HK-2 (cell line): ENCODE results near the gene SLC44A2.

Experiments used
- DNase-seq: peaks from one replicate; pipeline ENCODE4 v3.0.0-alpha.2; 2018; ENCODE audit not compliant: unreplicated experiment

SLC44A2 gene

DNA sequence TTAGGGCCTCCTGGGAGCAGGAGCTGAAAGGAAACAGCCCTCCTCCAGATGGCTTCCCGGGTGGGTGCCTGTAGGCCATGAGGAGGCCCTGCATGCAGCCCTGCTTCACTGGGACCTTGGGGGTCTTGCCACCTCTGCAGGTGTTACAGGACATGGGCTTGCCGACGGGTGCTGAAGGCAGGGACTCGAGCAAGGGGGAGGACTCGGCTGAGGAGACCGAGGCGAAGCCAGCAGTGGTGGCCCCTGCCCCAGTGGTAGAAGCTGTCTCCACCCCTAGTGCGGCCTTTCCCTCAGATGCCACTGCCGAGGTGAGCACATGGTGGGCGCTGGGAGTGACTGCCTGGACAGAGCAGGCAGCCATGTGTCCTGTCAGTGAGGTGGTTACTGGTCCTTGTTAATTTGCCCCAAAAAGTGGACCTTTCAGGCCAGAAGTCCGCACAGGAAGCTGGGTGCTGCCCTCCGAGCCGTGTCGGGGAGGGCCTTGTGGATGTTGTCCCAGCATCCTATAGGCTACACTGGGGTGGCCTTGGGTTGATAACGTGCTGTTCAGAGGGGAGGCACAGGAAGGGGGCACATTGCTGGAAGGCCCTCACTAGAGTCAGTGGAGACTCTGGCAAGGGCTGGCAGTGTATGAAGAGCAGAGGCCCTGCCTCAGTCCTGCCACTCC, 57.2 kb downstream of the SLC44A2 start:
- DNase-seq: no peak

DNA sequence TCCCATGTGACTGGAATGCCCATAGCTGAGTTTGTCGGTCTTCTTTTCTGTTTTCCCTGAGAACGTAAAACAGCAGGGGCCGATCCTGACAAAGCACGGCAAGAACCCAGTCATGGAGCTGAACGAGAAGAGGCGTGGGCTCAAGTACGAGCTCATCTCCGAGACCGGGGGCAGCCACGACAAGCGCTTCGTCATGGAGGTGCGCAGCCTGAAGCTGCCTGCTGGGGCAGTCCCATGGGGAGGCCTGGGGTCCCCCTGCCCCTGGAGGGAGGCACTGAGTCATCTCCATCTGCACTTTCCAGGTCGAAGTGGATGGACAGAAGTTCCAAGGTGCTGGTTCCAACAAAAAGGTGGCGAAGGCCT, 57.7 kb downstream of the SLC44A2 start:
- no peak for DNase-seq

DNA sequence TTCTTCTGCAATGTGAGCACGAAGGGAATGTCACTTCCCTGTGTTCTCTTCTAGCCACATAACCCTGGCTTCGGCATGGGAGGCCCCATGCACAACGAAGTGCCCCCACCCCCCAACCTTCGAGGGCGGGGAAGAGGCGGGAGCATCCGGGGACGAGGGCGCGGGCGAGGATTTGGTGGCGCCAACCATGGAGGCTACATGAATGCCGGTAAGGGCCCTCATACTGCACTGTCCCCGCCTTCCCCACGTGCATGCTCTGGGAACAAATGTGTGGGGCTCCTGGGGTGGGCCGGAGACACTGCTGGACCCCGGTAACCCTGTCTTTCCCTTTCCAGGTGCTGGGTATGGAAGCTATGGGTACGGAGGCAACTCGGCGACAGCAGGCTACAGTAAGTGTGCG, 58.2 kb downstream of the SLC44A2 start:
- no peak for DNase-seq

DNA sequence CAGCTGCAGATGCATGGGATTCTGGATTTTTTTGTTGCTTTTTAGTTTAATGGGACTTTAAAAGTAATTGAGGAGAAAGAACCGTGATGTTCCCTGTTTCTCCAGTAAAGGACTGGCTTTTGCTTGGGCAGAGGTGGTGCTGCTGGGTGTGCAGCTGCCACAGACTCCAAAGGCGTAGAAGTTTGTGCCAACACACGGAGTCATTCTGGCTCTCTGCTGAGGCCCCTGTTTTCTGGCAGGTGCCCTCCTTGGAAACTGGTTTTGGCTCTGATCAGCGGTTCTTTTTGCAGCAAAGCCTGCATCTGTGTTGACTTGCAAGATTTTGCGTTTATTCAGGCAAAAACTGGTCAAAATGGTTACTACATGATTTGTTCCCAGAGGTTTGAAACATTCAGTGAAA, 59.9 kb downstream of the SLC44A2 start:
- no peak for DNase-seq

DNA sequence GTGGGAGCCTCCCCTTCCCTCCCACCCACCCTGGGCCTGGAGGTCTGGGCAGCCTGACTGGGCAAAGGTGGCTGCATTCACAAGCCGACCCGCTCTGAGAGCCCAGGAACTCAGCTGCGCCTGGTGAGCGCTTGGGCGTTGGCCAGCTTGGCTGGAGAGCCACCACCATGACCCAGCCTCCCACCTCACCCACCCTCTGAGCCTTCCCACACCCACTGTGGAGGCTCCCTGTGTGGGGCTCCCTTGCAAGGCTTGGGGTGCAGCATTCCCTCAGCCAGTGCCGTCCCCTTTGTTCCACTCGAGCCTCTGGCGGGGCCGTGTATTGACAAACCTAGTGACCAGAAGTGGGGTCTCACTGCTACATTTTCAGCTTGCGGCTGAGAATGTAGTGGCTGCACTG, 60.8 kb downstream of the SLC44A2 start:
- no peak for DNase-seq

DNA sequence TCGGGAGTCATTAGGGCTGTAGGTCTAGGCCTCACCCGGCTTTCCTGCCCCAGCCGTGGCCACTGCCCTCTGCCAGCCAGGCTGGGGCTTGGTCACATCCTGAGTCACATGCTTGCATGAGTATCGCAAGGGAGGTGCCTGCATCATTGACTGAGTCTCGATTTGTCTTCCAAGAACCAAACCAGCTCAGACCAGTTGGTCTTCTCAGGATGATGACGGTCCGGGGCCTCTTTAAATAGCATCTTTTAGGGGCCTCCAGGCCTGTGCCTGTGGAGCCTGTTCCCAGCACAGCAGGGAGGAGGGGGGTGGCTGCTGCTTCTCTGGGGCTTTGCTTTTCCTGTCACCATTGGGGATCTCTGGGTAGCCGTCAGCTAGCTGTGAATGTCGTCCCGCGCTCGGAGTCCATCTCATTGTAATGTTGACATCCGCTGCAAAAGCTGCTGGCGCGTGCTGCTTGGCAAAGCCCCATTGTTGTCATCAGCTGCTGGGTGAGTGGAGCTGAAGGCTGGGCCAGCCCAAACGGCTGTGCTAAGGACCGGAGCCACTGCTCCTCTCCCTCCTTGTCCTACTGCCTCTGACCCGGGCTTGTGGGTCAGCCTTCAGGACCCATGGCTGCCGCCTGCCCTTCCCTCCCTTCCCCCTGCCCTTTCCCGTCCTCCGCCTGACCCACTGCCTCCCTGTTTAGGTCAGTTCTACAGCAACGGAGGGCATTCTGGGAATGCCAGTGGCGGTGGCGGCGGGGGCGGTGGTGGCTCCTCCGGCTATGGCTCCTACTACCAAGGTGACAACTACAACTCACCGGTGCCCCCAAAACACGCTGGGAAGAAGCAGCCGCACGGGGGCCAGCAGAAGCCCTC, 61.5 kb downstream of the SLC44A2 start:
- DNase-seq: no peak

DNA sequence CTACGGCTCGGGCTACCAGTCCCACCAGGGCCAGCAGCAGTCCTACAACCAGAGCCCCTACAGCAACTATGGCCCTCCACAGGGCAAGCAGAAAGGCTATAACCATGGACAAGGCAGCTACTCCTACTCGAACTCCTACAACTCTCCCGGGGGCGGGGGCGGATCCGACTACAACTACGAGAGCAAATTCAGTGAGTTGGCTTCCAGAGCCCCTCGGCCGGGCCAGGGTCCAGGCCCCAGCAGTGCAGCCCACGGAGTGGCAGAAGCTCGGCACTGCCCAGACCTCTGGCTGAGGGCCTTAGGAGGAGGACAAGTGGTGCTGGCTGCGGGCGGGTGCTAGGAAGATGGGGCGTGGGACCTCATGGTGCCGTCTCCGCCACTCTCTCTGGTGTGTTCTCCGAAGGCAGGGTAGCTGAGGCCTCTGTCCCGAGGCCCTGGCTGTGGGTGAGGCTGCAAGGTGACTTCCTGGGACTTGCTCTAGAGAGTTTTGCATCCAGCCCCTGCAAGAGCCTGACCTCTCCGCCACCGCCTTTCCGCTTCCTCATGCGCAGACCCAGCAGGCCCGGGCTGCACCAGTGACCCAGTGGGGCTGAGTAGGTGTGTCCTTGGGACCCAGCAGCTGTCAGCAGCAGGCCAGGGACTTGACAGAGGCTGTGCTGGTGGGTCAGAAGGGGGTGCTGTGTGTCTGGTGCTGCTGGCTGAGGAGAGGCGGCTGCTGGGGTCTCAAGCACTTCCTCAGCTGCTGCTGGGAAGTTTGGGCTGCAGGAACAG, 62.4 kb downstream of the SLC44A2 start:
- no peak for DNase-seq

DNA sequence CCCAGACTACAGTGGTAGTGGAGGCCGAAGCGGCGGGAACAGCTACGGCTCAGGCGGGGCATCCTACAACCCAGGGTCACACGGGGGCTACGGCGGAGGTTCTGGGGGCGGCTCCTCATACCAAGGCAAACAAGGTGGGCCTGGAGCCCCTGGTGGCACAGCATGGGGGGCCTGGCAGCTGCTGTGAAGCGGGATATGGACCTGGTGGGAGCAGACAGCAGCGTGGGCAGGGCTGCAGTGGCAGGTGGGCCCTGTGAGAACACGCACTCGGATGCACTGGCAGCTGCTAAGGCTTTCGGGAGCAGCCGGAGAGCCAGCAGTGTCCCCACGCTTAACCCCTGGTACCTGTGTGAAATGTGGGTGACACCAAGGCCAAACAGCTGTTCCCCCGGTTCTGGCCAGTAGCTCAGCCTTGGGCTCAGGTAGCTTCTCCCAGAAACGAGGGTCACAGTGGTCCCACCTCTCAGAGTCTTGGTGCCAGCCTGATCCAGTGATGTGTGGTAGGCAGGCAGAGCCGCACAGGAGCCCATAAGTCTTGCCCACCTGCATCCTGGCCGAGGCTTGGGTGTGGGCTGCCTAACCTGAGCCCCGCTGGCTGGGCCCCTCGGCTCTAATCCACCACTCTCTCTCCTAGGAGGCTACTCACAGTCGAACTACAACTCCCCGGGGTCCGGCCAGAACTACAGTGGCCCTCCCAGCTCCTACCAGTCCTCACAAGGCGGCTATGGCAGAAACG, 63.4 kb downstream of the SLC44A2 start:
- DNase-seq: no peak

DNA sequence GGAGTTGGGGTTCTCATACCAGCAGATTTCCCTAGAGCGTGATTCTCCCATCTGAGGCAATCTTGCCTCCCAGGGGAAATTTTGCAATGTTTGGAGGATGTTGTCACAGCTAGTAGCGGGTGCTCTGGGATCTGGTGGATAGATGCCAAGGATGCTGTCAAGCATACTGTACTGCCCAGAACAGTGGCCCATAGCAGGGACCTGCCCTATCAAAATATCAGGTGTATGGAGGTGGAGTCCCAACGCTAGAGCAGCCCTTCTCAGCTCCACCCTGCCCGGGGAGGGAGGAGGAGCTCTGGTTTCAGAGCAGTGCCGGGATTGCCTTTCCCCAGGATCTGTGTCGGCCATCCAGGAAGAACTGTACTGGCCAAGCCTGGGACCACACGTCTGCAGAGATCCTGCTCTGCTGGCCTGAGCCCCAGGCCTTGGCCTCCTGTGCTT, 65.0 kb downstream of the SLC44A2 start:
- DNase-seq: no peak

DNA sequence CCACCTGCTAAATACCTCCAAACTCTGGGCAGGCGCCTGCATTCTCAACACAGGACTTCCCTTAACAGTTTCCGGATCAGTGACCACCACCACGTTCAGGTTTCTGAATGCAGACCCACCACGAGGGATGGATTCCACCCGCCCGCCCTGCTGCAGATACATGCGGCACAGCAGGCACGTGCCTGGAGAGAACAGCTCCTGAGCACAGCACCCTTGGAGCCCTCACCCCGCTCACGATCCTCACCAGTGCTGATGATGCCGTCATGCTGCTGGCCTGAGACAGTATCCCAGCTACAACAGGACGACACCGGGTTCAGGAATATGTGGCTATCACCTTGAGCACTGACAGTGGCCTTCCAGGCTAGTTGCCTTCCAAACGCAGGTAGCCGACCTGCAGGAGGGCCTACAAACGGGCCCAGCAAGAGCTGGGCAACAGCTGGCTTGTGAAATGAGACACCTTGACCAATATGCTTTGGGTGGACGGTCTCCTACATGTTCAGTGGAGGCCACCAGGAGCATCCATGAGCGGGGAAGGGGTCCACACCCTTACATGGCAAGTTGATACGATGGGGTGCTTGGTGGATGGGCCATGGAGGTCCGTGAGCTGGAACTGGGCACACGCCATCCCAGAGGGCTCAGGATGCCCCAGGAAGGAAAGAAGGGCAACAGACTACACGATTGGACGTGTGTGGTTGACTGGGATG, 66.0 kb downstream of the SLC44A2 start:
- no peak for DNase-seq

DNA sequence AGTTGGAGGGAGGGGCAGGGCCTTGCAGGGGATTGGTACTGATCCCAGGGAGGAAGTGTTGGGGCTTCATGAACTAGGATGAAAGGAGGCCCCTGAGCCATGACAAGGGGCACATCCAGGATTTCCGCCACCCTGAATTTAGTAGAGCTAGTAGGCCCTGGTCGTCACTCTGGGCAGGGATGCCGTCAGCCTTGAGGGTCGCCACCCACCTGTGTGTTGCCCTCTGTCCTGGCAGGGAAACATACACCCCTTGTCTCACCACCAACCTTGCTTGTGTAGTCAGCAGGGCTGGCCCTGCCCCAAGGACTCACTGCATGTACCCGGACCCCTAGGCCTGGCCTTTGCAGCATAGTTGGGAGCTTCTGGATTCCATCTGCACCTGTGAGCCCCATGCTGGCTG, 66.5 kb downstream of the SLC44A2 start:
- no peak for DNase-seq

DNA sequence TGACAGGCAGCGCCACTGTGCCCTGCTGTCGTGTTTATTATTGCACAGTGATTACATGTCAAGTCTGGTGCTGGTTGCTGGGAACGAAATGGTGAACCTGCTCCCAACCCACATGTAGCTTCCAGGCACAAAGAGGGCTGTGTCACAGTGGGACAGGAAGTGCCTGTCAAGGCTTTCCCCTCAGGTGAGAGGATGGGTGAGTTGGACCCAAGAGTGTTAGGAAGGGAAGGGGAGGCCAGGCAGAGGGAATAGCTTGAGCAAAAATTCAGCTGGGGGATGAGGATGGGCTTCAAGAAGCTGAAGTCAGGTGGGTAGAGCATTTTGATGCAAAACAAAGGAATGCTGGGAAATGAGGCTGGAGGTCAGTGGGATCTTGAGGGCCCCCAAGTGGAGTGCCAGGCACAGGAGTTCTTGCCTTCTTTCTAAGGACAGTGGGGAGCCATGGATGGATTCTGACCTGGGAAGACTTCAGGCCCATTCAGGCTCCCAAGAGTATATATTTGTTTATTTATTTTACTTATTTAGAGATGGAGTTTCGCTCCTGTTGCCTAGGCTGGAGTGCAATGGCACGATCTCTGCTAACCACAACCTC, 67.4 kb downstream of the SLC44A2 start:
- DNase-seq: no peak
